ENCODE data around the gene LZTS2.

Gene LZTS2

DNA sequence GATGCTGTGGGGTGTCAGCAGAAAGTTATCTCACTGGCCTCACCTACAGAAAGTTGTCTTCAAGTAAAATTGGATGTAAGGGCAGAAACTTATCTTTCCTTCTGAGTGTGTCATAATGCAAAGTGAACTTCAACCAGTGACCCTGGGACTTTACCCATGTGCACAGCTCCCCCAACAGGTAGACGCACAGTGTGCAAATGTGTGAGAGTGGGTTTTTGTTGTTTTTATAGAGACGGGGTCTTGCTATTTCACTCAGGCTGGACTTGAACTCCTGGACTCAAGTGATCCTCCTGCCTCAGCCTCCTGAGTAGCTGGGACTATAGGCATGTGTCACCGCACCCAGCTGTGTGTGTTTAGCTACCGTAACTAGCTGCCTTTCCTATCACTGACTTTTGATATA is 55.8 kb downstream of the LZTS2 start:
- no peaks in the 10 kb centered on the region for H3K36me3 ChIP-seq (ENCODE audit: insufficient read depth, low read length)
- H3K4me3 ChIP-seq (ENCODE audit: low read length): no peak overlapping the region
- H2AFZ ChIP-seq (ENCODE audit: low read depth, low read length): no peak overlapping the region
- H3K4me1 ChIP-seq (ENCODE audit: insufficient read depth, low read length): peaks cover 9% of the 10 kb centered on the region
- no peaks in the 10 kb centered on the region for H3K27me3 ChIP-seq (ENCODE audit: insufficient read depth, low read length)
- H3K9me3 ChIP-seq (ENCODE audit: low read length): no peaks in the 10 kb centered on the region

DNA sequence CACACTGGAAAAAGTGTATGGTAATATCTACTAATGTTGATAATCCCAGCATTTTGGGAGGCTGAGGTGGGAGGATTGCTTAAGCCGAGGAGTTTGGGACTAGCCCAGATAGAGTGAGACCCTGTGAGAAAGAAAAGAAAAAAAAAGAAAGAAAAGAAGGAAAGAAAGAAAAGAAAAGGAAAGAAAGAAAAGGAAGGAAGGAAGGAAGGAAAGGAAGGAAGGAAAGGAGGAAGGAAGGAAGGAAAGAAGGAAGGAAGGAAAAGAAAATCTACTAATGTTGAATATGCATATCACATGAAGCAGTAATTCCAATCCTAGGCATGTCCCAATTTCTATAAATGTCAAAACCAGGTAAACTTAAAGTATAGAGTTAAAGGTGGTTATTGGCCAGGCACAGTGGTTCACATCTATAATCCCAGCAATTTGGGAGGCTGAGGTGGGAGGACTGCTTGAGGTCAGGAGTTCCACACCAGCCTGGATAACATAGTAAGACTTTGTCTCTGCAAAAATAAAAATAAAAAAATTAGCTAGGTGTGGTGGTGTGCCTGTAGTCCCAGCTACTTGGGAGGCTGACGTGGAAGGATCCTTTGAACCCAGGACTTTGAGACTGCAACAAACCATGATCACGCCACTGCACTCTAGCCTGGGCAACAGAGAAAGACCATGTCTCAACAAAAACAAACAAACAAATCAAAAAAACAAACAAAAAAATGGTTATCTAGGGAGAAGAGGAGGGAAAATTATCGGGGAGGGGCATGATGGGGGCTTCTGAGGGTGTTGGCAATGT is 57.0 kb downstream of the LZTS2 start:
- H3K4me1 ChIP-seq (ENCODE audit: insufficient read depth, low read length): peaks cover 9% of the 10 kb centered on the region
- H3K4me3 ChIP-seq (ENCODE audit: low read length): no peak overlapping the region
- H2AFZ ChIP-seq (ENCODE audit: low read depth, low read length): no peak overlapping the region
- no peaks in the 10 kb centered on the region for H3K9me3 ChIP-seq (ENCODE audit: low read length)
- H3K36me3 ChIP-seq (ENCODE audit: insufficient read depth, low read length): no peaks in the 10 kb centered on the region
- H3K27me3 ChIP-seq (ENCODE audit: insufficient read depth, low read length): no peaks in the 10 kb centered on the region

Measured in neuron (in vitro differentiated cells).